WI38 (cell line): ENCODE data around the gene KCNJ10.

Experiments
- H3K4me3 ChIP-seq: 2 replicates; pipeline ENCODE4 v1.5.1; 2011; ENCODE audit warnings: low read depth, mild to moderate bottlenecking, control low read depth, low read length
- TF ChIP-seq, protein P1 (sequence below): IDR thresholded peaks from 2 replicates; pipeline ENCODE4 v1.5.1; 2012; ENCODE audit warnings: low read depth, mild to moderate bottlenecking, control low read depth, low read length

Gene KCNJ10

DNA sequence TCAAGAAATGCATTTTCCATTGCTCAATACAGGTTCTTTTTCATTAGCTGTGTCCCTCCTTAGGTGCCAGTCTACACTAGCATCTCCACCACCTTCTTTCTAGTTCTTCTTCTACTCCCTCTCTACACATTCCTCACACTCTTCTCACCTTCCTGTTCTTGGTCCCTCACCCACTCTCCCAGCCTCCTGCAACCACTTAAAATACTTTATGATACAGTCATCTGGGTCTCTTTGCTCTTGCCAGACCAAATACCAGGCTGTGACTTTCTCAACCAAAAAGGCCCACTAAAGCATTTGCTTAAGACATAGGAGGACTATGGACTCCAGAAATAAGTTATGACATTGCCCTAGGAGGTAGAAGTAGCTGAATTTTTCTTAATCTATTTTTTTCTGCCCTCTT, 73.3 kb downstream of the KCNJ10 start:
- no peak overlapping the region for H3K4me3 ChIP-seq
- TF ChIP-seq, protein P1, sequence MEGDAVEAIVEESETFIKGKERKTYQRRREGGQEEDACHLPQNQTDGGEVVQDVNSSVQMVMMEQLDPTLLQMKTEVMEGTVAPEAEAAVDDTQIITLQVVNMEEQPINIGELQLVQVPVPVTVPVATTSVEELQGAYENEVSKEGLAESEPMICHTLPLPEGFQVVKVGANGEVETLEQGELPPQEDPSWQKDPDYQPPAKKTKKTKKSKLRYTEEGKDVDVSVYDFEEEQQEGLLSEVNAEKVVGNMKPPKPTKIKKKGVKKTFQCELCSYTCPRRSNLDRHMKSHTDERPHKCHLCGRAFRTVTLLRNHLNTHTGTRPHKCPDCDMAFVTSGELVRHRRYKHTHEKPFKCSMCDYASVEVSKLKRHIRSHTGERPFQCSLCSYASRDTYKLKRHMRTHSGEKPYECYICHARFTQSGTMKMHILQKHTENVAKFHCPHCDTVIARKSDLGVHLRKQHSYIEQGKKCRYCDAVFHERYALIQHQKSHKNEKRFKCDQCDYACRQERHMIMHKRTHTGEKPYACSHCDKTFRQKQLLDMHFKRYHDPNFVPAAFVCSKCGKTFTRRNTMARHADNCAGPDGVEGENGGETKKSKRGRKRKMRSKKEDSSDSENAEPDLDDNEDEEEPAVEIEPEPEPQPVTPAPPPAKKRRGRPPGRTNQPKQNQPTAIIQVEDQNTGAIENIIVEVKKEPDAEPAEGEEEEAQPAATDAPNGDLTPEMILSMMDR = no peak

DNA sequence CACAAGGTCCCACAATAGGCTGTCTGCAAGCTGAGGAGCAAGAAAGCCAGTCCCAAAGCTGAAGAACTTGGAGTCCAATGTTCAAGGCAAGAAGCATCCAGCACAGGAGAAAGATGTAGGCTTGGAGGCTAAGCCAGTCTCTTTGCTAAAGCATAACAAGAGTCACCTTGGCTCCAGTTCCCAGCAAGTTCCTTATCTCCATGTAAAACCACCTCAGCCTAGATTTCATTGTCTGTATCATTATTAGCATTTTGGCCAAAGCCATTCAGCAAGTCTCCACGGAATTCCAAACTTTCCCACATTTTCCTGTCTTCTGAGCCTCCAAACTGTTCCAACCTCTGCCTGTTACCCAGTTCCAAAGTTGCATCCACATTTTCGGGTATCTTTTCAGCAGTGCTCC, 75.1 kb downstream of the KCNJ10 start:
- TF ChIP-seq, protein P1 = no peak
- H3K4me3 ChIP-seq = no peak overlapping the region

DNA sequence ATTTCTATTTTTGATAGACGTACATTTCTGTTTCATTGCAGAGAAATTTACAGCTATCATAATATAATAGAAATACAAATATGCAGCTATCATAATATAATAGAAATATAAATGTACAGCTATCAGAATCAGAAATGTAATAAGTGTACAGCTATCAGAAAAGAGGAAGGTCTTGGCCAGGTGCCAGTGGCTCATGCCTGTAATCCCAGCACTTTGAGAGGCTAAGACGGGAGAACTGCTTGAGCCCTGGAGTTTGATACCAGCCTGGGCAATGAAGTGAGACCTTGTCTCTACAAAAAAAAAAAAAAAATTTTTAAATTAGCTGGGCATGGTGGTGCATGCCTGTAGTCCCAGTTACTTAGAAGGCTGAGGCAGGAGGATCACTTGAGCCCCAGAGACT, 76.0 kb downstream of the KCNJ10 start:
- H3K4me3 ChIP-seq = no peak overlapping the region
- TF ChIP-seq, protein P1 = no peak

DNA sequence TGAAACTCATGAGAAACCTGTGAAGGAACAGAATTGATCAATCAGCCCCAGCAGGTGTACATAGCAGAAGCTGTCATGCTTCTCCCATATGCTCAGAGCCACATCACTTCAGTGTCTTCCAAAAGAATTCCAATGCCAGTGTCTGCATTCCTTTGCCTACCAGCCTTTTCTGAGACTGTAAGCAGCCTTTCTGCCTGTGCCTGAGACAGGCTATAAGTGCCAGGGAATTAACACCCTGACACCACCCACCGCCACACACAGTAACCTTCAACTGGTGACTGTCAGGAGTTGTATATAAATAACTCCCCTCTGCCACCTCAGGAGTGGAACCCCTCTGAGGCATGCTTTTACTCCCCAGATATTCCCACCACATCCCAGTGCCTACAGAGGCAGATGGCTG, 77.8 kb downstream of the KCNJ10 start:
- no peak overlapping the region for H3K4me3 ChIP-seq
- TF ChIP-seq, protein P1 = no peak

DNA sequence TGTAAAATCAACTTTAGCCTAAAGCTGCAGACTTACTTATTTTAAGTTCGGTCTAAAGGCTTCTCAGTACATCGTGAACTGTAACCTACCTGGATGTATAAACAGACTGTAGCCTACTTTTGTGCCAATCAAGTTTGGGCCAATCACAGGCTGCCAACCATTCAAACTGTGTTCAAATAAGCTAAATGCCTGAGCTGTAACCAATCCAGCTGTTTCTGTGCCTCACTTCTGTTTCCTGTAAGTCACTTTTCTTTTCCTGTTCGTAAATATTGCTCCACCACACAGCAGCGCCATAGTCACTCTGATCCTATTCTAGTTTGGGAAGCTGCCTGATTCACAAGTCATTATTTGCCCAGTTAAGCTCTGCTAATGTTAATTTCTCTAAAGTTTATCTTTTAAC, 78.4 kb downstream of the KCNJ10 start:
- TF ChIP-seq, protein P1 = no peak
- no peak overlapping the region for H3K4me3 ChIP-seq

DNA sequence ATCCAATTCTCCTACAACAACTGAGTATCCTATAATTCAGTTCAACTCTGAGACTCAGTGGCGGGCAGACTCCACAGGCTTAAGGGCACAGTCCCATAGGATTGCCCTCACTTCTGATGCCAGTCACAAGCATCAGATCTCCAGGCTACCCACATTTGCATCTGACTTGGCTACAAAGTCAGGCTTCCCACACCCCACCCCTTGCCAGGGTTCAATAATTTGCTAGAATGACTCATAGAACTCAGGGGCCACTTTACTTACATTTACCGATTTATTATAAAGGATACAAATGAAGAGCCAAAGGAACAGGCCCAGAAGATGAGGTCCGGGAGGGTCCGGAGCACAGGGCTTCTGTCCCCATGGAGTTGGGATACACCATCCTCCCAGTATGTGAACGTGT, 80.0 kb downstream of the KCNJ10 start:
- no peak overlapping the region for H3K4me3 ChIP-seq
- TF ChIP-seq, protein P1 = no peak

GRCh38 chr1:159989581-159989980, 80.4 kb downstream of the KCNJ10 start:
- TF ChIP-seq, protein P1 = no peak

DNA sequence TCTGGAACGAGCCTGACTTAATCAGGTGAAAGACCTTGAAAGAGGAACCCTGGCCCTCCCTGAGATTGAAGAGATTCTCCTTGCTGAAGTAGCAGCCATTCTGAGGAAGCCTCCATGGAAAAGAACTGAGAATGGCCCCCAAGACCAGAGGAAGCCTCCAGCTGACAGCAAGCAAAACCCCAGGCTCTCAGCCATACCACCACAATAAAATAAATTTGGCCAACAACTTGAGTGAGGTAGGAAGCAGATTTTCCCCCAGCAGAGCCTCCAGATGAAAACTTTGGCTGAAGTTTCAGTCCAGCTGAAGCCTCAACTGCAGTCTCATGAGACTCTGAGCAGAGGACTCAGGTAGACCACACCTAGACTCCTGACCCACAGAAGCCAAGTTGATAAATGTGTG, 82.0 kb downstream of the KCNJ10 start:
- TF ChIP-seq, protein P1 = no peak
- H3K4me3 ChIP-seq = no peak overlapping the region

More at GRCh38 chr1:159989581-159989980, 80.4 kb downstream of the KCNJ10 start:
- H3K4me3 ChIP-seq = no peak overlapping the region
